B cell (primary cell): ENCODE results near the gene TINAG.

Source experiments
- EZH2 ChIP-seq: IDR thresholded peaks from 2 replicates; pipeline ENCODE4 v1.6.1; 2012; ENCODE audit warnings: borderline replicate concordance, low read depth, mild to moderate bottlenecking, moderate library complexity, low read length; ENCODE audit not compliant: insufficient read depth, poor library complexity, severe bottlenecking
- TF ChIP-seq, protein P1 (sequence below): fragments of 200-600 bp; IDR thresholded peaks from one replicate; pipeline ENCODE4 v1.8.0; 2022; ENCODE audit warnings: antibody characterized with exemption, mild to moderate bottlenecking

DNA sequence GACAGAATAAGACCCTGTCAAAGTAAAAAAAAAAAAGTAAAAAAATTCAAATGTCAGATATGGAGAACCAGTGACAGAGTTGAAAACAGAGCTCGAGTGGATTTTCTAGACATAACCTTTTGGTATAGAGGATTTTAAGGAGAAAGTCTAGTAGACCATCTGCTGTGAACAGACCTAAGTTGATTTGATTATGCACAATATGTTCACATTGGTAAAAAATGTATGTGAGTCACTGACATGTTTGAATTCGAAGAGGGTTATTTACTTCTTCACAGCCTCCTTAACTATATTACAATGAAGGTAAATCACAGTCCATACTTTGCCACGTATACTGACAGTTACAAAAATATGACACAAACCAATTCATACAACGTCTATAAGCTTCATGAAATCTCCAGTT, 7.4 kb downstream of the TINAG start:
- TF ChIP-seq, protein P1, sequence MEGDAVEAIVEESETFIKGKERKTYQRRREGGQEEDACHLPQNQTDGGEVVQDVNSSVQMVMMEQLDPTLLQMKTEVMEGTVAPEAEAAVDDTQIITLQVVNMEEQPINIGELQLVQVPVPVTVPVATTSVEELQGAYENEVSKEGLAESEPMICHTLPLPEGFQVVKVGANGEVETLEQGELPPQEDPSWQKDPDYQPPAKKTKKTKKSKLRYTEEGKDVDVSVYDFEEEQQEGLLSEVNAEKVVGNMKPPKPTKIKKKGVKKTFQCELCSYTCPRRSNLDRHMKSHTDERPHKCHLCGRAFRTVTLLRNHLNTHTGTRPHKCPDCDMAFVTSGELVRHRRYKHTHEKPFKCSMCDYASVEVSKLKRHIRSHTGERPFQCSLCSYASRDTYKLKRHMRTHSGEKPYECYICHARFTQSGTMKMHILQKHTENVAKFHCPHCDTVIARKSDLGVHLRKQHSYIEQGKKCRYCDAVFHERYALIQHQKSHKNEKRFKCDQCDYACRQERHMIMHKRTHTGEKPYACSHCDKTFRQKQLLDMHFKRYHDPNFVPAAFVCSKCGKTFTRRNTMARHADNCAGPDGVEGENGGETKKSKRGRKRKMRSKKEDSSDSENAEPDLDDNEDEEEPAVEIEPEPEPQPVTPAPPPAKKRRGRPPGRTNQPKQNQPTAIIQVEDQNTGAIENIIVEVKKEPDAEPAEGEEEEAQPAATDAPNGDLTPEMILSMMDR = no peak
- TF ChIP-seq EZH2 = no peak
